Caco-2 (cell line): ENCODE data around the gene ZNF407. TPM values are rescaled to one million over a fixed set of nuclear protein-coding genes. Genes with fewer than 3 reads are reported as not detected.

Experiments
- BruUV-seq: library from RNA; stranded (reverse); fragments of 400-500 nt; replicated peaks from 2 replicates; lab custom pipeline; 2021; lab: Mats Ljungman, UMichigan
- CTCF ChIA-PET: fragments of 300-600 bp; sonication (Branson Sonifier 250); formaldehyde crosslinking; loops from one replicate; lab custom pipeline; 2022; ENCODE audit warnings: antibody characterized with exemption; lab: Charles Lee
- POLR2A ChIA-PET: fragments of 300-600 bp; sonication (Branson Sonifier 250); formaldehyde crosslinking; loops from one replicate; lab custom pipeline; 2022; ENCODE audit warnings: antibody characterized with exemption; lab: Charles Lee
- DNase-seq, 2 experiments: peaks; one replicate each; pipeline versions ENCODE4 v3.0.0 to v3.0.0-alpha.2; 2020 to 2022
- H3K27me3 ChIP-seq: replicated peaks from 2 replicates; pipeline ENCODE4 v1.6.0; 2011; ENCODE audit warnings: low read length; ENCODE audit not compliant: control insufficient read depth, insufficient read depth
- H3K36me3 ChIP-seq: 2 replicates; pipeline ENCODE4 v1.5.1; 2011; ENCODE audit warnings: low read length; ENCODE audit not compliant: control insufficient read depth, insufficient read depth
- H3K4me1 ChIP-seq: fragments of 250-450 bp; sonication (Bioruptor Pico); 2 replicates; pipeline ENCODE4 v1.5.1; 2020; ENCODE audit warnings: mild to moderate bottlenecking
- H3K4me3 ChIP-seq: 2 replicates; pipeline ENCODE4 v1.5.1; 2011; ENCODE audit warnings: low read depth, mild to moderate bottlenecking, control low read depth, low read length
- H3K9me3 ChIP-seq: fragments of 250-450 bp; sonication (Bioruptor Pico); 2 replicates; pipeline ENCODE4 v1.5.1; 2020; ENCODE audit warnings: mild to moderate bottlenecking, moderate library complexity
- H3K27ac Mint-ChIP-seq: one replicate; pipeline ENCODE4 v1.8.0; 2022; ENCODE audit warnings: mixed read lengths; ENCODE audit not compliant: unreplicated experiment
- H3K27me3 Mint-ChIP-seq: one replicate; pipeline ENCODE4 v1.8.0; 2022; ENCODE audit warnings: mixed read lengths; ENCODE audit not compliant: insufficient read depth, unreplicated experiment
- H3K36me3 Mint-ChIP-seq: one replicate; pipeline ENCODE4 v1.8.0; 2022; ENCODE audit warnings: mild to moderate bottlenecking, mixed read lengths; ENCODE audit not compliant: insufficient read depth, unreplicated experiment
- H3K4me1 Mint-ChIP-seq: one replicate; pipeline ENCODE4 v1.8.0; 2022; ENCODE audit warnings: low read depth, mixed read lengths; ENCODE audit not compliant: unreplicated experiment
- H3K4me3 Mint-ChIP-seq: one replicate; pipeline ENCODE4 v1.8.0; 2022; ENCODE audit warnings: mild to moderate bottlenecking, moderate library complexity, mixed read lengths; ENCODE audit not compliant: unreplicated experiment
- H3K9me3 Mint-ChIP-seq: one replicate; pipeline ENCODE4 v1.8.0; 2022; ENCODE audit warnings: mixed read lengths; ENCODE audit not compliant: unreplicated experiment
- intact Hi-C: fragments of 100-400 bp; cut with micrococcal nuclease; formaldehyde crosslinking; loops from one replicate; pipeline ENCODE4 v1.10.0; 2022; ENCODE audit not compliant: unreplicated experiment
- total RNA-seq: library from RNA; stranded (reverse); gene quantifications from 2 replicates; pipeline ENCODE4 v1.2.3, GENCODE V29; 2022
- TF ChIP-seq, protein P1 (sequence below), 2 experiments: fragments of 200-600 bp in 1 of 2; IDR thresholded peaks; 1 replicate in 1 of 2; 2 replicates in 1 of 2; pipeline versions ENCODE4 v1.5.1 to v1.8.0; 2011 to 2022; ENCODE audit warnings: antibody characterized with exemption in 1 of 2, control low read depth in 1 of 2, inconsistent platforms in 1 of 2, low read depth in 1 of 2, low read length in 1 of 2, mild to moderate bottlenecking in 1 of 2, moderate library complexity in 1 of 2; ENCODE audit not compliant: insufficient read depth in 1 of 2, severe bottlenecking in 1 of 2, unreplicated experiment in 1 of 2

Gene ZNF407
- total RNA-seq, 1 experiment from 2014 or later, result 4.7 TPM

DNA sequence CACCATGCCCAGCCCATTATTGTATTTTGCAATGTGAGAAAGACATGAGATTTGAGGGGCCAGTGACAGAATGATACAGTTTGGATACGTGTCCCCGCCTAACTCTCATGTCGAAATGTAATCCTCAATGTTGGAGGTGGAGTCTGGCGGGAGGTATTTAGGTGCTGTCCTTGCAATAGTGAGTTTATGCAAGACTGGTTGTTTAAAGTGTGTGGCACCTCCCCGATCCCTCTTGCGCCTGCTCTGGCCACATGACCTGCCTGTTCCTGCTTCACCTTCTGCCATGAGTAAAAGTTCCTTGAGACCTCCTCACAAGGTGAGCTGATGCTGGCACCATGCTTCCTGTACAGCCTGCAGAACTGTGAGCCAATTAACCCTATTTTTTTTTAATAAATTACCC is 46.8 kb upstream of the ZNF407 start:
- ChIA-PET CTCF (no interaction called here), POLR2A (no interaction called here)
- Mint-ChIP-seq H3K9me3 (no peaks in the 10 kb centered on the region), H3K4me1 (no peaks in the 10 kb centered on the region), H3K36me3 (no peaks in the 10 kb centered on the region), H3K4me3 (no peak overlapping the region), H3K27me3 (no peaks in the 10 kb centered on the region), H3K27ac (no peak overlapping the region)
- TF ChIP-seq, protein P1, sequence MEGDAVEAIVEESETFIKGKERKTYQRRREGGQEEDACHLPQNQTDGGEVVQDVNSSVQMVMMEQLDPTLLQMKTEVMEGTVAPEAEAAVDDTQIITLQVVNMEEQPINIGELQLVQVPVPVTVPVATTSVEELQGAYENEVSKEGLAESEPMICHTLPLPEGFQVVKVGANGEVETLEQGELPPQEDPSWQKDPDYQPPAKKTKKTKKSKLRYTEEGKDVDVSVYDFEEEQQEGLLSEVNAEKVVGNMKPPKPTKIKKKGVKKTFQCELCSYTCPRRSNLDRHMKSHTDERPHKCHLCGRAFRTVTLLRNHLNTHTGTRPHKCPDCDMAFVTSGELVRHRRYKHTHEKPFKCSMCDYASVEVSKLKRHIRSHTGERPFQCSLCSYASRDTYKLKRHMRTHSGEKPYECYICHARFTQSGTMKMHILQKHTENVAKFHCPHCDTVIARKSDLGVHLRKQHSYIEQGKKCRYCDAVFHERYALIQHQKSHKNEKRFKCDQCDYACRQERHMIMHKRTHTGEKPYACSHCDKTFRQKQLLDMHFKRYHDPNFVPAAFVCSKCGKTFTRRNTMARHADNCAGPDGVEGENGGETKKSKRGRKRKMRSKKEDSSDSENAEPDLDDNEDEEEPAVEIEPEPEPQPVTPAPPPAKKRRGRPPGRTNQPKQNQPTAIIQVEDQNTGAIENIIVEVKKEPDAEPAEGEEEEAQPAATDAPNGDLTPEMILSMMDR (IDR thresholded peaks at IDR 0.05; ENCODE audit: insufficient read depth in 1 of 2, low read depth in 1 of 2, low read length in 1 of 2, severe bottlenecking in 1 of 2, unreplicated experiment in 1 of 2), result no peak
- Histone ChIP-seq H3K4me3 (no peak overlapping the region), H3K36me3 (no peaks in the 10 kb centered on the region), H3K4me1 (no peaks in the 10 kb centered on the region), H3K9me3 (no peaks in the 10 kb centered on the region), H3K27me3 (no peaks in the 10 kb centered on the region)
- no TSS peak for BruUV-seq
- intact Hi-C loops, result no loop called here
- no peak for DNase-seq

DNA sequence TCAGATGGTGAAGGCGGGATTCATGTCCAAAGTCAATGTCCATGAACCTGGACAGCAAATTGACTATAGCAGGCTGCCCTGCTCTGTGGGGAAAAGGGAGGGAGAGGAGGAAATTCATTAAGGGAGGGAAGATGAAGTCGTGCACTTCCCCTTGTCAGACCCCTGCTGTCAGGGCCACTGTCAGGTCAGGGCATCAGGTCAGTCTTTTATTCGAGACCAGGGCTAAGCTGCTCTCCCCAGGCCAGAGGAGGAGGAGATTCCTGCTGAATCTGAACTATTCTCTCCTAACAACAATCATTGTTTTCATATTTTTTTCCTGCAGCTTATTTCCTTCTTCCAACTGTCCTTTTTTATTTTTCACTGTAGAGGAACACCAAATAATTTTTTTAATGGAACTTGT is 46.2 kb upstream of the ZNF407 start:
- Histone ChIP-seq H3K9me3 (no peaks in the 10 kb centered on the region), H3K36me3 (no peaks in the 10 kb centered on the region), H3K27me3 (no peaks in the 10 kb centered on the region), H3K4me3 (no peak overlapping the region), H3K4me1 (no peaks in the 10 kb centered on the region)
- Mint-ChIP-seq H3K36me3 (no peaks in the 10 kb centered on the region), H3K4me1 (no peaks in the 10 kb centered on the region), H3K4me3 (no peak overlapping the region), H3K27me3 (no peaks in the 10 kb centered on the region), H3K9me3 (no peaks in the 10 kb centered on the region), H3K27ac (no peak overlapping the region)
- POLR2A ChIA-PET, result interaction anchor here (1.0 to 1.2 kb wide), 2 partner anchors 34 to 55 kb away, joined by 3 to 7 read pairs; partner anchors contain the start of gene CNDP2
- DNase-seq, result no peak
- intact Hi-C loops, result no loop called here
- CTCF ChIA-PET, result interaction anchor here (0.6 to 1.4 kb wide), 14 partner anchors 9 to 357 kb away, joined by 3 to 17 read pairs (median 4); partner anchors contain the start of genes CNDP1 and CNDP2
- TF ChIP-seq, protein P1 (IDR thresholded peaks at IDR 0.05; ENCODE audit: insufficient read depth in 1 of 2, low read depth in 1 of 2, low read length in 1 of 2, severe bottlenecking in 1 of 2, unreplicated experiment in 1 of 2), result no peak
- BruUV-seq, result no TSS peak

DNA sequence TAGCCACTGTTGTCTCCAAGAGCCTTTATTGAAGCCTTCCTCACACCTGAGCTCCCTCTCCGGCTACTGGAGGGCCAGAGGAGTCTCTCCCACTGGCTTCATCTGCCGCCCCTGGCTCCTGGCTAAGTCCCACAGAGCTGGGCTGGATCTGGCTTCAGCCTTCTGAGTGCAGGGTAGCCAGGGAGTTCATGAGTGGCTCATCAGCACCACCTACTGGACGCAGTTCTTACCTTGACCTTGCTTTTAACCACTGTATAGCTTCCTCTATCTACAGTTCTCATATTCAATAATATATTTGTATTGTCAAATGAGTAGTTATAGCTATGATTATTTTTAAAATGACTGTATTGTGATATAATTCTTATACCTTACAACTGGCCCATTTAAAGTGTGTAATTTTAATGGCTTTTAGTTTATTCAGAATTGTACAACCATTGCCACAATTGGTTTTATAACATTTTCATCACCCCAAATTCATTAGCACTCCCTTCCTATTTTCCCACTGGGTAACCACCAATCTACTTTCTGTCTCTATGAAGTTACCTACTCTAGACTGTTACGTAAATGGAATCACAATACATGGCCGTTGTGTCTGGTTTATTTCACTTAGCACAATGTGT is 45.6 kb upstream of the ZNF407 start:
- Mint-ChIP-seq H3K4me1 (no peaks in the 10 kb centered on the region), H3K27me3 (no peaks in the 10 kb centered on the region), H3K4me3 (no peak overlapping the region), H3K27ac (no peak overlapping the region), H3K36me3 (no peaks in the 10 kb centered on the region), H3K9me3 (no peaks in the 10 kb centered on the region)
- Histone ChIP-seq H3K27me3 (no peaks in the 10 kb centered on the region), H3K9me3 (no peaks in the 10 kb centered on the region), H3K4me3 (no peak overlapping the region), H3K4me1 (no peaks in the 10 kb centered on the region), H3K36me3 (no peaks in the 10 kb centered on the region)
- BruUV-seq, result no TSS peak
- ChIA-PET POLR2A (interaction anchor here (1.0 to 1.2 kb wide), 2 partner anchors 35 to 56 kb away, joined by 3 to 7 read pairs; partner anchors contain the start of gene CNDP2), CTCF (interaction anchor here (0.6 to 1.4 kb wide), 14 partner anchors 10 to 357 kb away, joined by 3 to 17 read pairs (median 4); partner anchors contain the start of genes CNDP1 and CNDP2)
- peak; percentile 70 to 71 for DNase-seq
- intact Hi-C loops, result loop anchor here (1.0 kb wide), 3 partner anchors 56 to 199 kb away; partner anchors contain the start of gene CNDP2
- TF ChIP-seq, protein P1 (IDR thresholded peaks at IDR 0.05; ENCODE audit: insufficient read depth in 1 of 2, low read depth in 1 of 2, low read length in 1 of 2, severe bottlenecking in 1 of 2, unreplicated experiment in 1 of 2), result peak; percentile 50 to 57
